GM12891 (cell line): ENCODE measurements around the gene FERMT2.

Experiments
- PAX5 ChIP-seq: IDR thresholded peaks from 2 replicates; pipeline ENCODE4 v1.6.1; 2011; ENCODE audit warnings: low read length, moderate library complexity, mild to moderate bottlenecking; ENCODE audit not compliant: insufficient read depth, severe bottlenecking
- POLR2A ChIP-seq: IDR thresholded peaks from 2 replicates; pipeline ENCODE4 v1.6.1; 2011; ENCODE audit warnings: low read depth, low read length, control low read depth
- POLR2AphosphoS5 ChIP-seq: IDR thresholded peaks from 2 replicates; pipeline ENCODE4 v1.6.1; 2011; ENCODE audit warnings: low read depth, low read length, control low read depth
- POU2F2 ChIP-seq: IDR thresholded peaks from 2 replicates; pipeline ENCODE4 v1.6.1; 2011; ENCODE audit warnings: low read depth, mild to moderate bottlenecking, control low read depth, low read length, moderate library complexity
- TAF1 ChIP-seq: IDR thresholded peaks from 2 replicates; pipeline ENCODE4 v1.6.1; 2011; ENCODE audit warnings: low read depth, low read length, control low read depth

- no peak for TF ChIP-seq POLR2AphosphoS5
- no peak for TF ChIP-seq POLR2A
- TF ChIP-seq TAF1 = no peak
- TF ChIP-seq PAX5 = no peak
- no peak for TF ChIP-seq POU2F2
These were observed 49.4 kb downstream of the FERMT2 start for GRCh38 chr14:52901357-52901980.
